ENCODE measurements around the gene UTF1. TPM values are rescaled to one million over a fixed set of nuclear protein-coding genes. Genes with fewer than 3 reads are reported as not detected.

UTF1 gene
- total and polyA plus RNA-seq, 2 donors from 2014 or later = not detected

DNA sequence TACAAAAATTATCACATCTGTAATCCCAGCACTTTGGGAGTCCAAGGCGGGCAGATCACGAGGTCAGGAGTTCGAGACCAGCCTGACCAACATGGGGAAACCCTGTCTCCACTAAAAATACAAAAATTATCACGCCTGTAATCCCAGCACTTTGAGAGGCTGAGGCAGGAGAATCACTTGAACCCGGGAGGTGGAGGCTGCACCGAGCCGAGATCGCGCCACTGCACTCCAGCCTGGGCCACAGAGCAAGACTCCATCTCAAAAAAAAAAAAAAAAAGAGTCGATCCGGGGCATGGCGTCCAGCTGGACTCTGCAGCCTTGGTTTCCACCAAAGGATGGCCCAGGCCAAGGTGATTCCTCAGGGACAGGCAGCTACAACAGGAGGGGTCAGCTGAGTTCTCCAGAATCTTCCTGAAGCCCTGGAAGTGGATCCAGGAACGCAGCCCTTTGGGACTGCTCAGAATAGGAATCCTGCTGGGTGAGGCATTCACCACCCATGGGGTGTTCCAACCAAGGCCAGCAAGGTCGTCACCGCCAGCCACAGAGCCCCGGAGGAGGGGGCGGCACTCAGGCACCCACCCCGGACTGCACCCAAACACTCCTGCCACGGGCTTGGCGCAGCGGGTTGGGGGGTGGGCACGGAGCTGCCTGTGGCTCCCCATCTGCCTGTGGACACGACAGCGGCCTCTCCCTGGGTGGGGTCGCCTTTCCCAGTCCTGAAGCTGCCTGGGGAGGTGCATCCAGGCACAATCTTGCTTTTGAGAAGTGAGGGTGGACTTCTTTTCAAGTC is 12.0 kb upstream of the UTF1 start:
- H3K27me3 ChIP-seq (ENCODE audit: control insufficient read depth, insufficient read depth, low read length) = no peaks in the 10 kb centered on the region
- intact Hi-C loops (cut with DNase I) = no loop called here
- H3K9me3 ChIP-seq (ENCODE audit: control insufficient read depth in 2 of 3, insufficient read depth in 1 of 3, low read length in 3 of 3) = no peaks in the 10 kb centered on the region
- FAIRE-seq = no peak
- H3K27ac ChIP-seq (ENCODE audit: low read depth in 2 of 2, low read length in 2 of 2) = no peak overlapping the region
- TF ChIP-seq CTCF (IDR thresholded peaks at IDR 0.05; ENCODE audit: borderline replicate concordance, extremely low read depth, insufficient read depth) = no peak
- H3K36me3 ChIP-seq (ENCODE audit: control insufficient read depth in 2 of 3, insufficient read depth in 3 of 3, low read length in 3 of 3) = no peaks in the 10 kb centered on the region
- no peak overlapping the region for H3K9ac ChIP-seq (ENCODE audit: low read length in 3 of 3)
- no peaks in the 10 kb centered on the region for H3K4me1 ChIP-seq (ENCODE audit: control insufficient read depth in 2 of 3, insufficient read depth in 2 of 3, low read depth in 1 of 3, low read length in 3 of 3)
- H3K4me3 ChIP-seq (ENCODE audit: low read length in 3 of 3) = no peak overlapping the region
- DNase-seq = no peak

- FAIRE-seq = no peak
- H3K27me3 ChIP-seq (ENCODE audit: control insufficient read depth, insufficient read depth, low read length) = no peaks in the 10 kb centered on the region
- no peaks in the 10 kb centered on the region for H3K9me3 ChIP-seq (ENCODE audit: control insufficient read depth in 2 of 3, insufficient read depth in 1 of 3, low read length in 3 of 3)
- no peak overlapping the region for H3K27ac ChIP-seq (ENCODE audit: low read depth in 2 of 2, low read length in 2 of 2)
- H3K36me3 ChIP-seq (ENCODE audit: control insufficient read depth in 2 of 3, insufficient read depth in 3 of 3, low read length in 3 of 3) = no peaks in the 10 kb centered on the region
- intact Hi-C loops (cut with DNase I) = no loop called here
- no peak for DNase-seq
- H3K9ac ChIP-seq (ENCODE audit: low read length in 3 of 3) = no peak overlapping the region
- no peaks in the 10 kb centered on the region for H3K4me1 ChIP-seq (ENCODE audit: control insufficient read depth in 2 of 3, insufficient read depth in 2 of 3, low read depth in 1 of 3, low read length in 3 of 3)
- no peak for TF ChIP-seq CTCF (IDR thresholded peaks at IDR 0.05; ENCODE audit: borderline replicate concordance, extremely low read depth, insufficient read depth)
- no peak overlapping the region for H3K4me3 ChIP-seq (ENCODE audit: low read length in 3 of 3)
Measured at GRCh38 chr10:133218891-133219290, 11.1 kb upstream of the UTF1 start.

GRCh38 chr10:133219782-133220181 is 10.2 kb upstream of the UTF1 start:
- peaks cover 2% of the 10 kb centered on the region for H3K27me3 ChIP-seq (ENCODE audit: control insufficient read depth, insufficient read depth, low read length)
- no peaks in the 10 kb centered on the region for H3K9me3 ChIP-seq (ENCODE audit: control insufficient read depth in 2 of 3, insufficient read depth in 1 of 3, low read length in 3 of 3)
- H3K4me1 ChIP-seq (ENCODE audit: control insufficient read depth in 2 of 3, insufficient read depth in 2 of 3, low read depth in 1 of 3, low read length in 3 of 3) = no peaks in the 10 kb centered on the region
- no peak for TF ChIP-seq CTCF (IDR thresholded peaks at IDR 0.05; ENCODE audit: borderline replicate concordance, extremely low read depth, insufficient read depth)
- H3K36me3 ChIP-seq (ENCODE audit: control insufficient read depth in 2 of 3, insufficient read depth in 3 of 3, low read length in 3 of 3) = no peaks in the 10 kb centered on the region
- no peak overlapping the region for H3K9ac ChIP-seq (ENCODE audit: low read length in 3 of 3)
- H3K4me3 ChIP-seq (ENCODE audit: low read length in 3 of 3) = no peak overlapping the region
- intact Hi-C loops (cut with DNase I) = no loop called here
- FAIRE-seq (no peak), DNase-seq (peak in 4 of 5 donors; percentile 84 to 91 (median 86))
- H3K27ac ChIP-seq (ENCODE audit: low read depth in 2 of 2, low read length in 2 of 2) = no peak overlapping the region

Measured in kidney (tissue), 14 donors.